Mesenteric fat pad (tissue), 1 donor: ENCODE results near the gene DNAJC4. TPM values are rescaled to one million over a fixed set of nuclear protein-coding genes. Genes with fewer than 3 reads are reported as not detected.

Experiments
- DNase-seq: peaks from one replicate; pipeline ENCODE4 v3.0.0-alpha.2; 2020; ENCODE audit warnings: low spot score
- long read RNA-seq: library from polyadenylated mRNA; unstranded; transcript quantifications from one replicate; pipeline ENCODE4 v2.0.0, GENCODE V29; 2020
- total RNA-seq: library from RNA; stranded (reverse); fragmentation: NEBNext Ultra II Directional; extraction: Animal tissue kit (Norgen Biotek cat#: 25700); gene quantifications from one replicate; pipeline ENCODE4 v1.2.1, GENCODE V29; 2021
- donor health status: DM: yes; HTN: yes; CAD: no.

DNAJC4 gene, protein sequence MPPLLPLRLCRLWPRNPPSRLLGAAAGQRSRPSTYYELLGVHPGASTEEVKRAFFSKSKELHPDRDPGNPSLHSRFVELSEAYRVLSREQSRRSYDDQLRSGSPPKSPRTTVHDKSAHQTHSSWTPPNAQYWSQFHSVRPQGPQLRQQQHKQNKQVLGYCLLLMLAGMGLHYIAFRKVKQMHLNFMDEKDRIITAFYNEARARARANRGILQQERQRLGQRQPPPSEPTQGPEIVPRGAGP
- 20.4 TPM for total RNA-seq
- long read RNA-seq, partial matches to known transcripts = 17 of 37 reads
- long read RNA-seq, other reads (novel, unspliced or antisense) = 19 of 37 reads

DNA sequence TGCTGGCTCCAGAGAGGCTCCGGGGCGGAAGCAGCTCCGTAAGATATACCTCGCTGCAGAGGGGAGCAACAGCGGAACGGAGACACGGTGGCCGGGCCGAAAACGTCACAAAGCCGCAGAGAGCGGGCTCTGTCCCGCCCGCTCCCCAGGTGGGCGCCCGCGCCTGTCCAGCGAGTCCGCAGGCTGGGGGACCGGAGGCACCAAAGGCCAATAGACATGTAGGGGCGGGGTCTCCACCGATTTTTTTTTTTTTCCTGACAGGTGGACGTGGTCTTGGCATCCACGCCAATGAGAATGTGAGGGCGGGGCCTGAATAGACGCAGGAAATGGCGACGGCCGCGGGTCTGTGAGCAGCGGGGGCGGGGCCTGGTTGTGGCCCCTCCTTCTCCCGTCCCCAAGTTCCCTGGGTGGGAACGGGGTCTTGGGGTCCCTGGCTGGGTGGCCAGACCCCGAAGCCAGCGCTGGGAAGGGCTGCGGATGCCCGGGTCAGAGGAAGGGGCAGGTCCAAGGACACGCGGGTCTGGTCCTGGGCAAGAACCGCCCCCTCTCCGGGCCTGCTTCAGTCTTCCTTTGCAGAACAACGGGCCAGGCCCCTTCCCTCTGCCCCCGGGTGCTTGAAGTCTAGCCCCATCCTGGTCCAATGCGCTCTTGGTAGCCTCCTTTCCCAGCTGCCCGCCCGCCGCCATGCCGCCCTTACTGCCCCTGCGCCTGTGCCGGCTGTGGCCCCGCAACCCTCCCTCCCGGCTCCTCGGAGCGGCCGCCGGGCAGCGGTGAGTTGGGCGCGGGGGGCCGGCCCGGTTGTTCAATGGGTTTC, at the start of gene DNAJC4:
DNAJC4 (plus strand) TSS at position 378 of the 814 bp plus-strand sequence; CDS start at position 685, 307 bp downstream.
- no peak for DNase-seq

DNA sequence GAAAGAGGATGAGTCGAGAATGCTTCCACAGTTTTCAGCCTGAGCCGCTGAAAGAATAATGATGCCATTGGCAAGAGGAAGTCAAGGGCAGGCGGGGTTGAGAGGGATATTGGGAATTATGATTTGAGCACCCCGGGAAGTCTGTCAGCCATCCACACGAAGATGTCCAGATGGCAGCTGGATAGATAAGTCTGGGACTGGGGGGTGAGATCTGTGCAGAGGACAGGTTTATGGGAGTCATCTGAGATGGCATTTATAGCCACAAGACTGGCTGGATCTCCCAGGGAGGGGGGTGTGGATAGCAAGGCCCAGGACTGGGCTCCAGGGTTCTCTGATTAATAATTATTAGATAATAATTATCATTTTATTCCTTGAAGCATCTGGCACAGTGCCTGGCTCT, 49.5 kb upstream of the DNAJC4 start:
- no peak for DNase-seq

DNA sequence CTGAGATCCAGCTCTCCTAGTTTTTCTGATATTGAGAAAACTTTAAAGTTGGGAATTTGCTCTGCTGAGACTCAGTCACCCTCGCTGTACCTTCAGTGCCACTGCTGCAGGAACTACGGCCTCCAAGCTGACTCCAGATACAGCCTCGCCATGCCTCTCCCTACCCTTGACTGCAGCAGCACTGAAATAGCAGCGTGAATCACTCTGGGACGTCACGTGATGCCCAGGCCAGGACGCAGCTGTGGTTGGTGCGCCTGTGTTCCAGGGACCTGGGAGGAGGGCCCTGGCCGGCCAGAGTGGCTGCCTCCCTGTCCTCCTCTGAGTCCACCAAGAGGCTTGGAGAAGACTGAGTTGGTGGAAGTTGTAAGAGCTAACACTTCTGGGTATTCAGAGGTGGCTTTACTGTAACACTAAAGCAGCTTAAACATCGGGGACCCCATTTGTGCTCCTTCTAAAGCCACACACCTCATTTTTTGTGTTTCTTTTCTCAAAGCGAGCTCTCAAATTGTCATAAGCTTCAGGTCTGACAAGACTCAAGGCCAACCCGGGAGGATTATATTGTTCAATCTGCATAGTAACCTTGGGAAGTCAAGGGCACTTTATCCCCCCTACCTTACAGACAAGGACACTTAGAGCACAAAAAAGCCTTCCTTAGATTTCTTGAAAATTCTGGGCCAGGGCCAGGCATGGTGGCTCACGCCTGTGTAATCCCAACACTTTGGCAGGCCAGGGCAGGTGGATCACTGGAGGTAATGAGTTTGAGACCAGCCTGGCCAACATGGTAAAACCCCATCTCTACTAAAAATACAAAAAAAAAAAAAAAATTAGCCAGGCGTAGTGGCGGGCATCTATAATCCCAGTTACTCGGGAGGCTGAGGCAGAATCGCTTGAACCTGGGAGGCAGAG, 48.6 kb upstream of the DNAJC4 start:
- peak; percentile 95 for DNase-seq

DNA sequence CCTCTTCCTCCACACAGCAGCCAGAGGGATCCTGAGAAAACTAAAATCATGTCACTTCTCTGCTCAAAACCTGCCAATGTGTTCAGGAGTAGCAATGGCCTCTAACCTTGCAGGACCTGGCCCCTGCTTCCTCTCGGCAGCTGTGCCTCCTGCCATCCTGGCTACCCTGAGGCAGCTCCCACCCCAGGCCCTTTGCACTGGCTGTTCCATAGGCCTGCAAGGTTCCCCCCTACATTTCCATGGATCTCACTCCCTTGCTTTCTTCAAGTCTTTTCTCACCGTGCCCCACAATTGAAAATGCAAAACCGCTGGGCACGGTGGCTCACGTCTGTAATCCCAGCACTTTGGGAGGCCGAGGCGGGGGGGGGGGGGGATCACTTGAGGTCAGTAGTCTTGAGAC, 46.5 kb upstream of the DNAJC4 start:
- no peak for DNase-seq

DNA sequence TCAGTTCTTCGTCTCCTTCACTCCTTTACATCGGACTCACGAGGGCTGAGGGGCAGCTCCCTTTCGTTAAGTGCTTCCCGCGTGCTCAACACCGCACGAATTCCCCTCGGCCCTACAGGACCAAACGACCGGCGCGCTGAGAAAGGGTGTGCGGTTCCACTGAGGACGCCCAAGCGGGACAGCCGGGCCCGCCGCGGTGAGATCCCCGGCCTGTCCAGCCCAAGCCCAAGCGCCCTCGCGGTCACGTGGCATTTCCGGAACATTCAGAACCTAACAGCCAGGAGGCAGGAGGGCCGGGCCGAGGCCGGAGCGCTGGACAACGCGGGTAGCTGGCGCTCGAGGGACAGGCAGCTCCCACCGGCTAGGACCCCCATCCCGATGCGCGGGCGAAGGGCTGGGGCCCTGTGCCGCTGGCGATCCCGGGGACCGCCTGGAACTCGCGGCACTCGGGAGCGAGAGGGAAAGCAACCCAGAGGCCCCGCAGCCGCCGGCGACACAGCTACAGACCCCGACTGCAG, 45.1 kb upstream of the DNAJC4 start:
- peak; percentile 96 for DNase-seq

DNA sequence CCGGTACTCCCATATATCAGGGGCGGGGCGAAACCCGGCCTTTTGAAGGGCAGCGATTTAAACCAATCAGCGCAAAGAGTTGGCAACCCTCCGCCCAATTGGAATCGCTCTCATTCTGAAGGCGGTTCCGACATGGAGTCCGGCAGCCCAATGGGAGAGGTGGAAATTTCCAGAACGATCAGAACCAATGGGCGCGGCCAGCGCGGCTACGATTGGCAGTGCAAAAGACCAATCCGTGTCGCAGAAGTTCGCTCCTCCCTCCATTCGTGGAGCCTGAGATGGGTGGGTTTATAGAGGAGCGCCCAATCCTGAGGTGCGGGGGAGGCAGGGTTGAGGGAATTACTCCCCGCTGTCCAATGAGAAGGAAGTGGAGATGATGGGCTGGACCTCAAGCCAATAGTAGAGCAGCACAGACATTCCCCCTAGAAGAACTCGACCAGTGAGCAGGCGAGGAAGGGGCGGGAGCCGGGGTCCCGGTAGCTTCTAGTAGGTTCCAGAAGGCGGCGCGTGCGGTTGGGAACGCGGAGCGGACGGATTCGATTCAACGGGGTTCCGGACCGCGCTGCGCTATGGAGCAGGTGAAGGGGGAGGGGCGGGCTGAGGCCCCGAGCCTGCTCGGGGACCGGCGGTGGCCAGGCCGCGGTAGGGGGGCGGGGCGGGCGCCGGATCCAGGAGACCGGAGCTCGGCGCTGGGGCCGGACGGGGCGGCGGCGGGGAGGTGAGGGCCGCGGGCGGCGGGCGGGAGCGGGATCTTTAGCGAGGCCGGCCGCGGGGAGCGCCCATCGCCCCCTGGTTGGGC, 44.5 kb upstream of the DNAJC4 start, which contains the start of gene STIP1:
STIP1 (plus strand) TSS at position 479 of the 799 bp plus-strand sequence; CDS start at position 570, 91 bp downstream.
- peak; percentile 99 for DNase-seq

DNA sequence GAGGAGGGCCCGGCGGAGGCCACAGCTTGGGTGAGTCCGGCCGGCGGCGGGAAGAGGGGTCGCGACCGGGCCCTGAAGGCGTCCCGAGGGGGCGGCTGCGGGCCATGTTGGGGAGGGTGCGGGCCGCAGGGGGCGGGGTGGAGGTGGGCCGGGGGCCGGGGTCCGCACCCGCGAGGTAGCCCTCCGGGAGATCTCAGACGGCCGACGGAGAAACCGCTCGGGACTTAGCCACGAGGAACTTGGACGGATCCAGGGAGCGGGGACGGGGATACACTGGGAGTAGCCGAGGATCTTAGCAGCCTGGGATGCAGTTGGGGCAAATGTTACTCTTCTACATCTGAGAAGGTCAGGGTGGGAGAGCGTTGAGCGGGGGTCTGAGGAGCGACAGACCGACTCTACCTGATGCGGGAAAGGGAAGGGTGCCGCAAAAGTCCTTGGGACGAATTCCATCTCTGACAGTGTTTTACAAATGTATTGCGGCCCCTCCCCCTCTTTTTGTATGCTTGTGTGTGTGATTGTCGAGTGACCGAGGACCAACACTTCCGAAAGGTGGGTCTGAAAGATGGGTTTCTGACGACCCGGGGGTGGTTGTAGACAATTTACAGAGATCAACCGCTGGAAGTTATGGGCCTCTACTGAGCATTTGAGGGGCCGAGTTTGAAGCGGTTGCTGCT, 43.7 kb upstream of the DNAJC4 start:
- no peak for DNase-seq

DNA sequence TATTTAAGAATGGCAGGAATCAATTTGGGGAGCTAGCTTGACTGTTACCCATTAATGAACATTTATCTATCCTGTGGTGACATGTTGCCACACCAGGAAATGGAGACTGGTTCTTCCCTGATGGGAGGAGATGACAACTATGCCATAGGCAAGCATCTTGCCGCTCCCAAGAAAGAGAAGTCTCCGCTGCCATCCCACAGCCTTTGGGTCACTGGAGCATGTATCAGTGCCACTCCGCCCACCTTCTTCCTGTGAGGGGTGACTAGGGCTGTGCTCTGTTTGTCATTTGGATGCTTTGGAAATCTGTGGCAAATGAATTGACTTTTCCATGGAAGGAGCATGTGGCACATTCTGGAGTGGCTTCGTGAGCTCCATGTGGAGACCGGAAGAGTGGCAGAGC, 37.9 kb upstream of the DNAJC4 start:
- no peak for DNase-seq

DNA sequence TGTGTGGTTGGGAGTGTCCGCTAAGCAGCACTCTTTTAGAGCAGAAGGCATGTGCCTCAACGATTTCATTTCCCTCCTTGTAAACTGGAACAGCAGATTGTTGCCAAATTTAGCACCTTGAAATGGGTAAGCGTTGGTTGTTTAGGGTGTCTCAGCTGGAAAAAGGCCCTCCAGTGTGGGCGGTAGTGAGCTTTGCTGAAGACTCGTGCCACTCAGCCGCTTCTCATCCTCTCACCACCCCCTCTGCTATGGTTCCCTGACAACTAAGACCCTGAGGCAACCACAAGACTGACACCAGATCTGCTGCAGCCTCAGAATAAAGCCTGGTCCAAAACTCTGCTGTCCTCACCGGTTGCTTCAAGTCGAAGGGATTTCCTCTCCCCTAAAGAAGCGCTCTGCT, 33.7 kb upstream of the DNAJC4 start:
- DNase-seq = no peak

DNA sequence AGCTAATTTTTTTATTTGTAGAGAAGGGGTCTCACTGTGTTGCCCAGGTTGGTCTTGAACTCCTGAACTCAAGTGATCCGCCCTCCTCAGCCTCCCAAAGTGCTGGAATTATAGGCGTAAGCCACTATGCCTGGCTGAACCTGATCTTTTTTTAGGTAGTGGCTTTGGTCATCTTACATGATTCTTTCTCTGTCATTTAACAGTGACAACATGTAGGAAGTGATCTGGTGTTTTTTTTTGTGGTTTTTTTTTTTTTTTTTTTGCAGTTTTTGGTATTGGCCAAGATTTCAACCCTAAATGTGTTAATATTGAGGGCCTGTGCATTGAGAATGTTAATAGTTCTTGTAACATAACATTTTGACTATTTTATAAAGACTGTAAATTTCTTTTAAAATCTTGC, 31.8 kb upstream of the DNAJC4 start:
- DNase-seq = no peak

DNA sequence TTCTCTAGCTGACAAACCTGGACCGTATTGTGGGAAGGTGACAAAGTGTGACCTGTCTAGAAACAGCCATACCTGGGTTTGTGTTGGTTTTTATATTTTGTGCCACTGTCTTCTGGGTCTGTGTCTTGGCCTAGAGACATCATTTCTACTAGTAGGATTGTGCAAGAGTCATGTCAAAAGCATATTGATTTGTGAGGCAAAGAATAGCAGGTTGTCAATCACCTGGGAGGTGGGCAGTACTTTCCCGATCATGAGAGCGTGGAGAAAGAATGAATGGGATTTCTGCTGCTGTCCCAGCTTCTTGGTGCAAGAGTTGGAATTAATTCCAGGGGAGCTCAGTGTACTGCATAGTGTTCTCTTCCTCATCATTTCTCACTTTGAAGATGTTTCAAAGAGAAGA, 28.8 kb upstream of the DNAJC4 start:
- DNase-seq = no peak

DNA sequence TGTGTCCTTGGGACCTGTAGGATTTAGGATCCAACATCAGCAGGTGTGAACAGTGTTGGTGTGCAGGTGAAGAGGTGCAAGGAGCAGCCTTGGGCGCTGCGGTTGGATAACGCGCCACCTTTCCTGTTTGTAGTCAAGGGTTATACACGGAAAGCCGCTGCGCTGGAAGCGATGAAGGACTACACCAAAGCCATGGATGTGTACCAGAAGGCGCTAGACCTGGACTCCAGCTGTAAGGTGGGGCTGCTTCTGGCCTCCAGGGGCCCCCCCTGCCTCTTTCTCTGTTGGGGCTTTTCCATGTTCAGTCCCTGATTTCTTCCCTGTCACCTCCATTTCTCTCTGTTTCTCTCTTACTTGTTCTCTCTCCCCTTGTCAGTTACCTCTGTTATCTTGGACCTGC, 27.4 kb upstream of the DNAJC4 start:
- no peak for DNase-seq

DNA sequence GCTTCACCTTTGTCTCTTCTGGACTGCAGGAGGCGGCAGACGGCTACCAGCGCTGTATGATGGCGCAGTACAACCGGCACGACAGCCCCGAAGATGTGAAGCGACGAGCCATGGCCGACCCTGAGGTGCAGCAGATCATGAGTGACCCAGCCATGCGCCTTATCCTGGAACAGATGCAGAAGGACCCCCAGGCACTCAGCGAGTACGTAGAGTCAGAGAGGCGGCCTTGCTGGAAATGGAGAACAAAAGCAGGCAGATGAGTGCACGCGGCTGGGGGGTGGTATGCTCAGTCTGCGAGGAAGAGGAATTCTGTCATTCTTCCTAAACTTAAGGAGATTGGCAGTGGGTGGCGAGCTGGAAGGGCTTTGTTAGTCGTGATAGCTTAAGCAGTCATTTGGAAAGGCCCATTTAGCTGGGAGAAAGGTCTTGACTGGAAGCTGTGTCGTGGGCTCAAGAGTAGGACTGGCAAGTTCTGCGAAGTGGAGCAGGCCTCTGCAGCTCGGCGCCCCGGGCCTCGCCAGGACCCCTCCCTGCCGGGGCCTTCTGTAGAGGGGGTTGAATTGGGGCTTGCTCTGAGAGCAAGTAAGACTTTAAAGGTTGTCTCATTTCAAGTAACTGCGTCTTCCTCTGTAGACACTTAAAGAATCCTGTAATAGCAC, 26.8 kb upstream of the DNAJC4 start:
- no peak for DNase-seq

DNA sequence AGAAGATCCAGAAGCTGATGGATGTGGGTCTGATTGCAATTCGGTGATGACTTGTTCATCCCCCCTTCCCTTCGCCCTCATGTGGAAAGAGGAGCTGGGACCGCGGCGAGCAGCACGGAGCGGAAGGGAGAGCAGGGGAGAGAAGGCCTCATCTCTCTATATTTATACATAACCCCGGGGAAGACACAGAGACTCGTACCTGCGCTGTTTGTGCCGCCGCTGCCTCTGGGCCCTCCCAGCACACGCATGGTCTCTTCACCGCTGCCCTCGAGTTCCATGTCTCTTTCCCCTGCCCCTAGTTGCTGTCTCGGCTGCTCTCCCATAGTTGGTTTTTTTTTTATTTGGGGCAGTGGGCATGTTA, 26.3 kb upstream of the DNAJC4 start:
- no peak for DNase-seq

DNA sequence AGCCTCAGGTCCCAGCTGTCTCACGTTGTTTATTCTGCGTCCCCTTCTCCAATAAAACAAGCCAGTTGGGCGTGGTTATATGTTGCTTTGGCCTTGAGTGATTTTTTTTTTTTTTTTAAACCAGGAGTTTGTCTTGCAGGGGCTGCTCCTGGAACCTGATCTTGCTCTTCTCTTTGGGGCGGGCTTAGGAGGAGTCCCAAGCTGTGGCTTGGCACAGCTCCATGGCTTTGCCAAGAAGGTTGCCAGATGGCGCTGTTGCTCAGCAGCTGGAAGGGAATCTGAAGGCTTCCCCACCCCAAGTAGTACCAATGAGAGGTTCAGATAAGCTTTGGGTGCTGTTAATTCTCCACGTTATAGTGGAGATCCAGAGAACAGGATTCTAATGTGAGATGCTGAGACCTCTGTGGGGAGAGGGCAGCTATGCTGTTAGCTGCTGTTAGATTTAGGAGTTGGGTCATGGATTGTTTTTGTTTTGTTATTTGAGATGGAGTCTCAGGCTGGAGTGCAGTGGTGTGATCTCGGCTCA, 25.8 kb upstream of the DNAJC4 start:
- DNase-seq = no peak

DNA sequence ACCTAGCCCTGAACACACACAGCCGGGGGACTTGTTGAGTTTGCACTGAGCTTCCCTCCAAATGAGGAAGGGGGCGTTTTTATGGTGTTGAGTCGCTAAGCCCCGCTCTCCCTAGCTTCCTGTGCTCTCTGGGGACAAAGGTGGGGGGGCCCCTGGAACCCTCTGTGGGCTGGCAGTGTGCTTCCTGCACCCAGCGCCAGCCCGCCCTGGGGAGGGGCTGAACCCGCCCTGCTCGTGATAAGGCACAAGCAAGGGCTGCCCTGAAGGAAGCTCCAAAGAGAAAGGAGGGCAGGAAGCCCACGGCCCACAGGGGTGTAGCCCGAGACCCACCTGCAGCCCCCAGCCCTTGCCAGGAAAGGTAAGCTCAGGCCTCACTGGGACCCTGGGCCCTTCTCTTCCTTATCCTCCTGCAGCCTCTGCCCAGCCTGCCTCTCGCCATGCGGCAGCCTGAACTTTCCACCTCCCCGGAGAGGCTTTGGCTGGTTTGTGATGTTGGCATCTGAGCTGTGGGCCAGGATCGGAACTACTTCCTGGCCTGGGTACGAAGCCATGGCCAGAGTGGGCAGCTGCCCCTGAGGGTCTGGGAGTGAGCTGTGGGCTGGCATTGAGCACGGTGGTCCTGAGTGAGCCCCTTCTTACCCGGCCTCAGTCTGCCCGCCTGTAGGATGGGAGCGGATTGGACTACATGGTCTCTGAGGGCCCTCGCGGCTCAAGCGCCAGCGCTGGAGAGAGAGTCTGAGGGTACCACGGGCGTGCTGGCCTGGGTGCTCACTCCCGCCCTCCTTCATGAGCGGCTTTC, 23.7 kb upstream of the DNAJC4 start, which contains the start of gene FERMT3:
FERMT3 (plus strand) TSS at position 265 of the 799 bp plus-strand sequence. CDS start 644 bp downstream, outside the sequence.
- DNase-seq = no peak

DNA sequence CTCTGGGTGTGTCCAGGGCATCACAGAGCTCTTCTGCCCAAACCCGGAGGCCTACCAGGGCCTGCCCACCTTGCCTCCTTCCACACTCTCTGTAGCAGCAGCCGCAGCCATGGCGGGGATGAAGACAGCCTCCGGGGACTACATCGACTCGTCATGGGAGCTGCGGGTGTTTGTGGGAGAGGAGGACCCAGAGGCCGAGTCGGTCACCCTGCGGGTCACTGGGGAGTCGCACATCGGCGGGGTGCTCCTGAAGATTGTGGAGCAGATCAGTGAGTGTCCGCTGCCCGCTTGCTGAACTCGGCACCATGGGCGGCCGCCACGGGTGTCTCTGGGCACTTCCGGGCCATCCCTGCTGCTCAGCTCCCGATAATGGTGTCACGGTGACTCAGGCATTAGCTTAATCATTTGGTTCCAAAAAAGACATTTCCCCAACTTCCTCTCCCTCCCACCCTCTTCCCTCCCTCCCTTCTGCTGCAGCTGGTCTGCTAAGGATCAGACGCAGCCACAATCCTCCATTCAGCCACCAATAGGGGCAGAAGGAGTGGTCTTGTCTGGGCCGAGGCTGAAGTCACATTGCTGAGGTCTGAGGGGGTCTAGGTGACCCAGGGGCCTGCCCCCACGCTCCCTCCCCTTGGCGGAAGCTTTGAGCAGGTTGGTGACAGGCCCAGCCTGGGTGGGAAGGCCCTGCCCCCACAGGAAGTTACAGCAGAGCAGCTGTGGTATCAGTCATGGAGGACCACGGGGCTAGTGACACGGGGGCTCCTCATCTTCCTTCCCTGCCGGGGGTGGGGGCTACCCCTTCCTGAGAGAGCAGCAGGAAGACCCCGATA, 22.9 kb upstream of the DNAJC4 start:
- DNase-seq = no peak
